Ecto neural progenitor cell (in vitro differentiated cells): ENCODE results near the gene OR4D11.
A peak's percentile ranks its signal among the peaks of the same experiment; 100 is the strongest.

Source experiments
- DNase-seq: peaks from one replicate; pipeline ENCODE4 v3.0.0-alpha.2; 2018; ENCODE audit warnings: low spot score

The OR4D11 gene

GRCh38 chr11:59548309-59548656, 44.9 kb downstream of the OR4D11 start:
- DNase-seq = no peak

GRCh38 chr11:59550368-59550841, 47.0 kb downstream of the OR4D11 start:
- peak; percentile 92 for DNase-seq

- DNase-seq = peak; percentile 87
Observed at GRCh38 chr11:59550842-59551658, 47.7 kb downstream of the OR4D11 start.

DNA sequence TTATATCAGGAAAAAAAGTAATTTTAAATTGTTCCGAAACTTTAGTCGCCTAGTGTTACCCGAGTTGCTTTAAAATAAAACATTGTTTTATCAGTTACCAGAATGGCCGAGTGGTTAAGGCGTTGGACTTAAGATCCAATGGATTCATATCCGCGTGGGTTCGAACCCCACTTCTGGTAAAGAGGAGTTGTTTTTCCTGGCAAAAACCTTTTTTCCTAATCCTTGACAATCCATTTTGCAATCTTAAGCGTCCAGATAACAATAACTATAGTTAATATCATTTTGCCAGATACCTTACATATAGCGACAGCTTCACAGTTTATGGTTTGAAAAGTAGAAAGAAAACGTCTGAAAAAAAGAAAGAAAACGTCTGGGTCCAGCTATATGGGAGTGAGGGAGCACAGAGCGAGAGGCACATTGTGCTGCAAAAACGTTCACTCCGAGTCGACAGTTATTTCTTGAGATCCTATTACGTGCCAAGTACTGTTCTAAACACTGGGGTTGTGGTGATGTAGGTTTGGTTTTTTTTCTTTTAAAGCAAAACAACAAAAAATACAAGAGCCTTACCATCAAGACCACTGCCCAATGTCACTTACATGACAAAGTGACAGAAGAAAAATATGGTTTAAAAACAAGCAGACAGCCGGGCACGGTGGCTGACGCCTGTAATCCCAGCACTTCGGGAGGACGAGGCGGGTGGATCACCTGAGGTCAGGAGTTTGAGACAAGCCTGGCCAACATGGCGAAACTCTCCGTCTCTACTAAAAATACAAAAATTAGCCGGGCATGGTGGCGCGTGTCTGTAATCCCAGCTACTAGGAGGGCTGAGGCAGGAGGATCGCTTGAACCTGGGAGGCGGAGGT, 48.5 kb downstream of the OR4D11 start:
- no peak for DNase-seq

GRCh38 chr11:59552844-59553243, 49.5 kb downstream of the OR4D11 start:
- DNase-seq = no peak

DNA sequence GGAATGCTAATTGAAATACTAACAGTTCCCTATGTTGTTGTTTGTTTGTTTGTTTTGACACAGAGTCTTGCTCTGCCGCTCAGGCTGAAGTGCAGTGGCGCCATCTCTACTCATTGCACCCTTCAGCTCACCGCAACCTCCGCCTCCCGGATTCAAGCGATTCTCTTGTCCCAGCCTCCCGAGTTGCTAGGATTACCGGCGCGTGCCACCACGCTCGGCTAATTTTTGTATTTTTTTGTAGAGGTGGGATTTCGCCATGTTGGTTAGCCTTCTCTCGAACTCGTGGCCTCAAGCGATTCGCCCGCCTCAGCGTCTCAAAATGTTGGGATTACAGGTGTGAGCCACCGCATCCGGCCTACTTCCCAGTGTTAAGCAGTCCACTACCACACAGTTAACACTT, 49.9 kb downstream of the OR4D11 start:
- DNase-seq = no peak
